AG10803 (cell line): ENCODE results near the gene WDR70.
"Not testable (repeated sequence)": the region's sequence is repeated elsewhere in the genome, so short reads cannot be mapped to it uniquely, and the experiment has no call there.

Source experiments
- DNase-seq: peaks from one replicate; pipeline ENCODE4 v3.0.0; 2010; ENCODE audit warnings: low read depth
- H3K4me3 ChIP-seq: 2 replicates; pipeline ENCODE4 v1.5.1; 2011; ENCODE audit warnings: mild to moderate bottlenecking, low read length, control low read depth
- CTCF ChIP-seq: conservative IDR thresholded peaks from 2 replicates; pipeline ENCODE4 v1.5.1; 2011; ENCODE audit warnings: mild to moderate bottlenecking, low read length, control low read depth, inconsistent platforms

WDR70 gene

GRCh38 chr5:37776826-37777225 is 397.7 kb downstream of the WDR70 start:
- peak overlapping the region; percentile 9 for H3K4me3 ChIP-seq
- DNase-seq: peak; percentile 99
- no peak for TF ChIP-seq CTCF

DNA sequence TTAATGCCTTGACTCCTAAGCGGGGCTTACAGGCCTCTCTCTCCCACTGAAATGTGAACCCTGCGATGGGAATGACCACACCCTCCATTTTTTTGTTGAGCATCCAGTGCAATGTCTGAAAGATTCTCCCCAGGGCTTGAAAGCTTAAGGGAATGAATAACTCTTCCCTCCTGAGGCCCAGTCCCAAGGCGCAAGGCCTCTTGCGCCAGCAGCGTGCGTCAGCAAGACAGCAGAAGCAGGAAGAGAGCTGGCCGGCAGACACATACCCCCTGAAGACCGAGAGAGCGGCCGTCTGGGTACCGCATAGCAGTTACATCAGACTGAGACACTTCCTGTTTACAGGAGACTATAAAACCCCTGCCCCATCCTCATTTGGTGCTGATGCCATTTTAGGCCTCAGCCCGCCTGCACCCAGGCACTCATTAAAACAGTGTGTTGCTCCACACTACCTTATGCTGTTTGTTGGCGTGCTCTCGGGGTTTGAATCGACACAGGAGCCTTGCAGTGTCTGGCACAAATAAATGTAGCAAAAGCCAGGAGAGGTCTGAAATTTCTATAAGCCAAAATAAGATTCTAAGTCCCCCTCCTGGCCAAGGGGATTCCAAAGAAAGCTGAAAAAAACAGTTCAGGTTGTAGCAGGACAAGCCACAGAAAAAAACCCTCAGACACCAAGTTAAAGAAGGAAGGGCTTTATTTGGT is 398.5 kb downstream of the WDR70 start:
- DNase-seq: peak; percentile 100
- no peak for TF ChIP-seq CTCF
- H3K4me3 ChIP-seq: peak overlapping the region; percentile 9

GRCh38 chr5:37781409-37781808 is 402.3 kb downstream of the WDR70 start:
- H3K4me3 ChIP-seq, DNase-seq: not testable (repeated sequence)

GRCh38 chr5:37786416-37786815 is 407.3 kb downstream of the WDR70 start:
- no peak for TF ChIP-seq CTCF
- DNase-seq: no peak
- no peak overlapping the region for H3K4me3 ChIP-seq

GRCh38 chr5:37786862-37787519 is 407.9 kb downstream of the WDR70 start:
- no peak for TF ChIP-seq CTCF
- DNase-seq: peak; percentile 91
- H3K4me3 ChIP-seq: no peak overlapping the region

- DNase-seq: peak; percentile 92
- H3K4me3 ChIP-seq: no peak overlapping the region
- no peak for TF ChIP-seq CTCF
Measured at GRCh38 chr5:37787742-37788141, 408.6 kb downstream of the WDR70 start.

DNA sequence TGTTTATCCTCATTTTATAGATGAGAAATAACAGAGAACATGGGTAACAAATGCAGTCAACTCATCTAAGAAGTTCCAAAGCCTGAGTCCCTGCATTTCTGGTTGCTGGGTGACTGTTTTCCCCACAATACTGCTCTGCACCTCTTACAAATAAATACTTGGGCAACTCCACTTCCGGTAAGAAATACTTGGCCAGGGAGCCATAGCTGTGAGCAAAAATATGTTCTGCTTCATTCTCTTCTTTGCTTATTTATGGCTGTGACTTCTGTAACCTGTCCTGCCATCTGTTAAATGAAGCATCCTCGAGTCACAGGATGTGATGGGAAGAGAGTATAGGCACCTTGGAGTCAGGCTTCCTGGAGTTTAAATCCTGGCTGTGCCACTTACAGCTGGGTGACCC is 410.9 kb downstream of the WDR70 start:
- H3K4me3 ChIP-seq: no peak overlapping the region
- TF ChIP-seq CTCF: no peak
- DNase-seq: peak; percentile 95
